ENCODE results near the gene ATP10A. TPM values are rescaled to one million over a fixed set of nuclear protein-coding genes. Genes with fewer than 3 reads are reported as not detected.

Gene ATP10A
- total RNA-seq, 4 donors from 2014 or later, result 2.7 to 7.0 (median 3.4) TPM

DNA sequence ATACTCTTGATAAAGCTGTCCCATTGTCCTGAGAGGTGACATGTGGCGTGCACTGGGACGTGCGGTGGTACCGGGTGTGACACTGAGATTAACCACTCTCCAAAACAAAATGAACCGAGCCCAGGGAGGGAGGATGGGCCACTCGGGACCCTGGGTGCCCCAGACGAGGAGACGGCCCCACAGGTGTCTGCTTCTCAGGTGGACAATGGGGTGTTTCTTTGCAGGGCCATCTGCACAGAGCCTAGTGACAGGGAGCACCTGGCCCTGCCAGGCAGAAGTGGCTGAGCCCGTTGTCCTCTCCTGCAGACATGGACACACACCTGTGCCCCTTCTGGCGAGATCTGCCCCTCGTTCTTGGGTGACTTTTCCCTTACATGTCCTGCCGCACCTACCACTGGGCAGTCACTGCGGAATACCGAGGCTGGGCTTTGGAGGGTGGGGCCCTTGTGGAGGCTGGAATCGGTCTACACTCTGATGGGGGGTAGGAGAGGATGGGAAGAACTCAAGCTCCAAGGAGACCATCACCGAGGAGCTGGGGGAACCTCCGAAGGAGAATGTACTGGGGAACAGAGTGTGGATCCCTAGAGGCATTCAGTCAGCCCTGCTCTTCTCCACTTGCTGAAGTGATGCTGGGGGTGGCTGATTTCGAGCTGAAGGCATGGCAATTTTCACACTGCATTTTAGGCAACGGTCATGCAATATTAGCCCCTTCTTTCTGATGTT is 153.5 kb downstream of the ATP10A start:
- Histone ChIP-seq H3K4me3 (replicated peaks in 1 of 3) (no peak overlapping the region), H3K9me3 (no peaks in the 10 kb centered on the region), H3K27me3 (no peaks in the 10 kb centered on the region), H3K4me1 (no peaks in the 10 kb centered on the region), H3K36me3 (no peaks in the 10 kb centered on the region), H3K27ac (no peak overlapping the region)
- no peak for DNase-seq
- TF ChIP-seq POLR2A (IDR thresholded peaks at IDR 0.05), result no peak
- TF ChIP-seq, protein P1, sequence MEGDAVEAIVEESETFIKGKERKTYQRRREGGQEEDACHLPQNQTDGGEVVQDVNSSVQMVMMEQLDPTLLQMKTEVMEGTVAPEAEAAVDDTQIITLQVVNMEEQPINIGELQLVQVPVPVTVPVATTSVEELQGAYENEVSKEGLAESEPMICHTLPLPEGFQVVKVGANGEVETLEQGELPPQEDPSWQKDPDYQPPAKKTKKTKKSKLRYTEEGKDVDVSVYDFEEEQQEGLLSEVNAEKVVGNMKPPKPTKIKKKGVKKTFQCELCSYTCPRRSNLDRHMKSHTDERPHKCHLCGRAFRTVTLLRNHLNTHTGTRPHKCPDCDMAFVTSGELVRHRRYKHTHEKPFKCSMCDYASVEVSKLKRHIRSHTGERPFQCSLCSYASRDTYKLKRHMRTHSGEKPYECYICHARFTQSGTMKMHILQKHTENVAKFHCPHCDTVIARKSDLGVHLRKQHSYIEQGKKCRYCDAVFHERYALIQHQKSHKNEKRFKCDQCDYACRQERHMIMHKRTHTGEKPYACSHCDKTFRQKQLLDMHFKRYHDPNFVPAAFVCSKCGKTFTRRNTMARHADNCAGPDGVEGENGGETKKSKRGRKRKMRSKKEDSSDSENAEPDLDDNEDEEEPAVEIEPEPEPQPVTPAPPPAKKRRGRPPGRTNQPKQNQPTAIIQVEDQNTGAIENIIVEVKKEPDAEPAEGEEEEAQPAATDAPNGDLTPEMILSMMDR (IDR thresholded peaks at IDR 0.05), result no peak
- WGBS, 2 donors, result 89 to 91% methylated on average over 19 of the region's 19 CpGs
- intact Hi-C loops (cut with DNase I), result loop anchor here (10.0 kb wide), 1 partner anchor 195 kb away; no protein-coding TSS in a partner anchor

DNA sequence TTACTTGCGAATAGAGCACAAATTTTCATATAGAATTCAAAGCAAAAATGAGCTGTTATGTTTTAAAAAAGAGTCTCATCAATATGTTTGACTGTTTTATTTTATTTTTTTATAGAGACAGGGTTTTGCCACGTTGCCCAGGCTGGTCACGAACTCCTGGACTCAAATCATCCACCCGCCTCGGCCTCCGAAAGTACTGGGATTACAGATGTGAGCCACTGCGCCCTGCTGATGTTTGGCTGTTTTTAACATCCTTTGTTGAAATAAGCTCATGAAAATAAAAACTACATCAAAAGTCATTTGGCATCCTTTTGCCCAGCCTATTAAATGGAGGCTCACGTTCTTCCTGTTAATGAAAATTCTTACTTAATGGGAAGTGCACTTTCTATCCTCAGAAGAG is 154.7 kb downstream of the ATP10A start:
- intact Hi-C loops (cut with DNase I), result loop anchor here (10.0 kb wide), 1 partner anchor 194 kb away; no protein-coding TSS in a partner anchor
- no peak for DNase-seq
- no peak overlapping the region for H3K4me3 ChIP-seq (replicated peaks in 1 of 3)
- no peaks in the 10 kb centered on the region for H3K4me1 ChIP-seq
- no peaks in the 10 kb centered on the region for H3K27me3 ChIP-seq
- H3K27ac ChIP-seq, result no peak overlapping the region
- no peaks in the 10 kb centered on the region for H3K9me3 ChIP-seq
- no peaks in the 10 kb centered on the region for H3K36me3 ChIP-seq
- TF ChIP-seq, protein P1 (IDR thresholded peaks at IDR 0.05), result no peak
- WGBS, 2 donors, result 92 to 93% methylated on average over 8 of the region's 8 CpGs

DNA sequence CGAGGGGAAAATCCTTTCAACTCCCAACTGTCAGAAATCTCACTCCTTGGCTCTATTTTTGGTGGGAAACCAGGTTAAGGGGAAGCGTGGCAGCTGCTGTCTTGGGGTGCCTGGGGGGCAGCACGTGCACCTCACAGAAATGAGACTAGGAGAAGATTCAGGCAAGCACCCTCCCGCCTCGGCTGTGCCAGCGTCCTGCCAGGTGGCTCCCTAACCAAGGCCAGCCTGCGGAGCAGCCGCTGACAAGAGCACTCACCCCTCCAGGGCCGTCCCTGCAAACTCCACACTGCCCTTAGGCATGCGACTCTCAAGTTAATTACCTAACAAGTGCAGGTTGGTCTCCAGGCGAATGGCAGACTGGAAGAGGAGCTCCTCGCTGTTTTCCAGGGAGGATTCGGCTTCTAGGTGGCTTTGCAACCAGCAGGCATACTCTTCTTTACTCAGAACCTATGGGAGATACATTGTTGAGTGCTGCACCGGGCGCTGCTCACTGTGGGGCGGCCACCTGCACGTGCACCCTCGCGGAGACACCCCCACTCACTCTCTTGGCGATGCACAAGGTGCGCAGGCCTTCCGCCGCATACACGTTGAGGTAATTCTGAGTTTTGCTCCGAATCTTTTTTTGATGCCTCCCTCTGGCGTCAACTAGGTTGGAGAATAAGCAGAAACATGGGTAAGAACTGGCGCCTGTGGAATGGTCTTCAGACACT is 155.3 kb downstream of the ATP10A start:
- intact Hi-C loops (cut with DNase I), result loop anchor here (10.0 kb wide), 1 partner anchor 193 kb away; no protein-coding TSS in a partner anchor
- Histone ChIP-seq H3K9me3 (no peaks in the 10 kb centered on the region), H3K4me3 (replicated peaks in 1 of 3) (no peak overlapping the region), H3K36me3 (no peaks in the 10 kb centered on the region), H3K4me1 (no peaks in the 10 kb centered on the region), H3K27me3 (no peaks in the 10 kb centered on the region), H3K27ac (no peak overlapping the region)
- no peak for DNase-seq
- WGBS, 2 donors, result 78 to 85% methylated on average over 21 to 27 of the region's 27 CpGs
- TF ChIP-seq POLR2A (IDR thresholded peaks at IDR 0.05), result no peak

DNA sequence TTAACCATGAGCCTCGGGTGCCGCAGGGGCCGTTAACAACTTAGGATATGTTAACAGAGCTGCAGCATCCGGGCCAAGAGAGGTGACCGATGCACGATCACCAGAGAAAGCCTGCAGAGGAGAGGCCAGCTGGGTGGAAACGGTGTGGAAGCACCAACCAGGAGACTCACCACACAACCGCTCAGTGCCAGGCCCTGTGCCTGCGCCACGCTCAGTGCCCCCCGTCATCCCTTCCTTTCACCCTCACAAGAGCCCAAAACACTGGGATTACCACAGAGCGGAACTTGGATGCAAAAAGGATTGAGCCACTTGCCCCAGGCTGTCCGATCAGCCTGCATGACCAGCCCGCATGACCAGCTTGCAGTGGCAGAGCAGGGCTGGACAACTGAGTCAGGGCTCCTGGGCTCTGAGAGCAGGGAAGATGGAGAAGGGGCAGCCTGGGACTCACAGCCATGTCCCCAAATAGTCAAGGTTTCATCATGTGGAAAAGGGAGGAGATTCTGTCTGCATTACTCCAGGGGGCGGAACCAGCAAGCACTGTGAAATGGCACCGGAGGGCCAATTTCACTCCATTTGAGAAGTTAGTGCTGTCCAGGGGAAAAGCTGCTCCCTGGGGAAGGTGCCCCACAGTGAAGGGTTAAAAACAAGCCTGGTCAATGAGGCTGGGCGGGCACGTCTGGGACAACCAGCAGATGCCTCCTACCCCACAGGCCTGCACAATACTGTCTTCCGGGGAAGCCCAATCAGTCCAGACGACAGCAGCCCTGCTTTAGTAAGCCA is 156.8 kb downstream of the ATP10A start:
- H3K36me3 ChIP-seq, result no peaks in the 10 kb centered on the region
- 91 to 94% methylated on average over 14 to 19 of the region's 20 CpGs for WGBS, 2 donors
- no peaks in the 10 kb centered on the region for H3K9me3 ChIP-seq
- H3K4me1 ChIP-seq, result no peaks in the 10 kb centered on the region
- intact Hi-C loops (cut with DNase I), result loop anchor here (10.0 kb wide), 1 partner anchor 192 kb away; no protein-coding TSS in a partner anchor
- H3K27me3 ChIP-seq, result no peaks in the 10 kb centered on the region
- no peak for TF ChIP-seq POLR2A (IDR thresholded peaks at IDR 0.05)
- TF ChIP-seq, protein P1 (IDR thresholded peaks at IDR 0.05), result no peak
- H3K4me3 ChIP-seq (replicated peaks in 1 of 3), result no peak overlapping the region
- H3K27ac ChIP-seq, result no peak overlapping the region
- DNase-seq, result no peak

DNA sequence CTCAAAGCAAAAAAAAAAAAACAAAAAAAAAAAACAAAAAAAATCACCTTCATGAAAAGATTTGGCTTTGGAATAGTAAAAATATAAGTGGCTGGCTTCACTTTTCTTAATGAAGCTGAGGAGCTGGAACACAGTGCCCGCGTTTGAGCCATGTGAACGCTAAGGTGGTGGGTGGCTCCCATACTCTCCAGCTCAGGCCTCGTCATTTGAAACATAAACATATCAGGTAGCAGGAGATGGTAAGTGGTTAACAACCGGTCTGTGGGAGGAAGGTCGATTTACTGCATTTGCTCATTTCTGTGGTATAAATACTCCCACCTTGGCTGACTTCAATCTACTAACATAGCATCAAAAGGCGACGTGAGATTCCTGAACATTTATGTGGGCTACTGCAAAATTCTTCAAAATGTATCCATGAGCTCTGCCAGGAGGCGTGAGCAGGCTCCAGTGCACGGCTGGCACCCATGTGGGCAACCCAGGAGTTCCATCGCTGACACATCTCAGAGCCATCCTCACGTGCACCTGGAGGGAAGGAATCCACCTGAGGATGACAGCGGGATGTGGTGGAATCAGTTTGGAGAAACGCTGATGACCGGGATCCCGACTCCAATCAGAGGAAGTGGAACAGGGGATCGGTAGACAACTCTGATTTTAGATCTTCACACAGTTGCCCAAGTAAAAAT is 157.6 kb downstream of the ATP10A start:
- intact Hi-C loops (cut with DNase I), result loop anchor here (10.0 kb wide), 1 partner anchor 191 kb away; no protein-coding TSS in a partner anchor
- Histone ChIP-seq H3K4me1 (no peaks in the 10 kb centered on the region), H3K27ac (no peak overlapping the region), H3K9me3 (no peaks in the 10 kb centered on the region), H3K36me3 (no peaks in the 10 kb centered on the region), H3K4me3 (replicated peaks in 1 of 3) (no peak overlapping the region), H3K27me3 (no peaks in the 10 kb centered on the region)
- 84 to 85% methylated on average over 17 of the region's 17 CpGs for WGBS, 2 donors
- TF ChIP-seq, protein P1 (IDR thresholded peaks at IDR 0.05), result no peak
- no peak for TF ChIP-seq POLR2A (IDR thresholded peaks at IDR 0.05)
- DNase-seq, result no peak
